ENCODE data around the gene TFAP2A. TPM values are rescaled to one million over a fixed set of nuclear protein-coding genes. Genes with fewer than 3 reads are reported as not detected.

Gene TFAP2A
- total and polyA plus RNA-seq, 2 experiments from 2014 or later, result 0.17 TPM; not detected in 1

- no peak for TF ChIP-seq CTCF (IDR thresholded peaks at IDR 0.05; ENCODE audit: low read depth, low read length)
- H3K4me3 ChIP-seq, result no peak overlapping the region
- DNase-seq (ENCODE audit: low read depth in 1 of 2, low spot score in 1 of 2), result no peak
Measured at GRCh38 chr6:10399451-10399850, 15.4 kb downstream of the TFAP2A start.

GRCh38 chr6:10398446-10399218 lies 16.2 kb downstream of the TFAP2A start:
- no peak for TF ChIP-seq CTCF (IDR thresholded peaks at IDR 0.05; ENCODE audit: low read depth, low read length)
- no peak overlapping the region for H3K27ac ChIP-seq
- no peaks in the 10 kb centered on the region for H3K4me1 ChIP-seq (ENCODE audit: low read depth)
- no peak overlapping the region for H3K4me3 ChIP-seq
- peaks cover 100% of the 10 kb centered on the region for H3K27me3 ChIP-seq
- no peak for DNase-seq (ENCODE audit: low read depth in 1 of 2, low spot score in 1 of 2)
- no peaks in the 10 kb centered on the region for H3K9me3 ChIP-seq (ENCODE audit: low read depth)
- no peaks in the 10 kb centered on the region for H3K36me3 ChIP-seq

More at GRCh38 chr6:10399451-10399850, 15.4 kb downstream of the TFAP2A start:
- Histone ChIP-seq H3K9me3 (ENCODE audit: low read depth) (no peaks in the 10 kb centered on the region), H3K27ac (no peak overlapping the region), H3K4me1 (ENCODE audit: low read depth) (no peaks in the 10 kb centered on the region), H3K36me3 (no peaks in the 10 kb centered on the region), H3K27me3 (peaks cover 93% of the 10 kb centered on the region)

GRCh38 chr6:10397756-10398445 lies 17.0 kb downstream of the TFAP2A start:
- H3K27me3 ChIP-seq, result peaks cover 100% of the 10 kb centered on the region
- no peak overlapping the region for H3K4me3 ChIP-seq
- no peak overlapping the region for H3K27ac ChIP-seq
- DNase-seq (ENCODE audit: low read depth in 1 of 2, low spot score in 1 of 2), result no peak
- TF ChIP-seq CTCF (IDR thresholded peaks at IDR 0.05; ENCODE audit: low read depth, low read length), result no peak
- no peaks in the 10 kb centered on the region for H3K9me3 ChIP-seq (ENCODE audit: low read depth)
- H3K4me1 ChIP-seq (ENCODE audit: low read depth), result no peaks in the 10 kb centered on the region
- no peaks in the 10 kb centered on the region for H3K36me3 ChIP-seq

- no peak for DNase-seq (ENCODE audit: low read depth in 1 of 2, low spot score in 1 of 2)
- Histone ChIP-seq H3K4me1 (ENCODE audit: low read depth) (no peaks in the 10 kb centered on the region), H3K27me3 (peaks cover 100% of the 10 kb centered on the region), H3K27ac (no peak overlapping the region), H3K36me3 (no peaks in the 10 kb centered on the region), H3K9me3 (ENCODE audit: low read depth) (no peaks in the 10 kb centered on the region), H3K4me3 (no peak overlapping the region)
- no peak for TF ChIP-seq CTCF (IDR thresholded peaks at IDR 0.05; ENCODE audit: low read depth, low read length)
Measured at GRCh38 chr6:10396785-10397184, 18.1 kb downstream of the TFAP2A start.

GRCh38 chr6:10395704-10396546 lies 18.9 kb downstream of the TFAP2A start:
- no peak for DNase-seq (ENCODE audit: low read depth in 1 of 2, low spot score in 1 of 2)
- Histone ChIP-seq H3K36me3 (no peaks in the 10 kb centered on the region), H3K27ac (no peak overlapping the region), H3K9me3 (ENCODE audit: low read depth) (no peaks in the 10 kb centered on the region), H3K4me3 (no peak overlapping the region), H3K27me3 (peaks cover 100% of the 10 kb centered on the region), H3K4me1 (ENCODE audit: low read depth) (no peaks in the 10 kb centered on the region)
- no peak for TF ChIP-seq CTCF (IDR thresholded peaks at IDR 0.05; ENCODE audit: low read depth, low read length)

All from cardiac muscle cell (in vitro differentiated cells and primary cell).